ENCODE measurements around the gene CDC14A. TPM values are rescaled to one million over a fixed set of nuclear protein-coding genes. Genes with fewer than 3 reads are reported as not detected.
"Not testable (repeated sequence)": the region's sequence is repeated elsewhere in the genome, so short reads cannot be mapped to it uniquely, and the experiment has no call there.

CDC14A gene
- total RNA-seq, 1 donor from 2014 or later: 6.8 TPM

DNA sequence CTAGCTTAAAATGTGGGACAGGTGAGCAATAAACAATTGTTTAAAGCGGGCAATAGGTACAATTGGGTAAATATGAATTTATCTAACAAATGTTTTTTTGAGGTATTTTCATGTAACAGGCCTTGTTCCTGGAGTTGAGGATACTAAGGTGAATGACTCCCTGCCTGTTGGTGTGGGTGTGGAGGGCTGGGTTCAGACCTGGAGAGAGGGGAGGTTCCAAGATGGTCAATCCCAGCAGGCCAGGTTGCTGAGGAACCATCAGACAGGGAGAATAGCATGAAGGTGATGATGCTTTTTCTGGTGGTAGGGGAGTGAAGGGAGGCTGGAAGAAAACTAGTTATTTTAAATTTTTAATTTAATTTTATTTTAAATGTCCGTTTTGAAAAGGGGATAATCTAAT, 46.3 kb downstream of the CDC14A start:
- no peak for DNase-seq (ENCODE audit: low spot score)

DNA sequence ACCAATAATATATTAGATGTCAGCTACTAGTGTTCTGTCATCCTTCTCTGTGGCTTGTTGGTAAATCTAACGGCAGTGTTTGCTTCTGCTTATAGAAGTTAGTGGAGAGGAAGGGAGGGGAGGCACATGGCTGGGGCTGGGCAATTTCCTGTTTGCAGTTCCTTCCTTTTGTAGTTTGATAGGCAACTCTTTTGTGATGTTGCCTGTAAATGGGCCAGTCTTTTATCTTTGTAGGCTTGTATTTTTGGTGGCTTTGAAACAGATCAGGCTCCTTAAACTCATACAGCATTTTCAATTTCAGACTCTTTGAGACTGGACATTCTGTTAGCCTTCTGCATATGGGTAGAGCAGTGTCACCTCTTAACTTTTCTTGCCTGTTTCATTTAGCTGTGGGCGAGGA, 48.1 kb downstream of the CDC14A start:
- no peak for DNase-seq (ENCODE audit: low spot score)

DNA sequence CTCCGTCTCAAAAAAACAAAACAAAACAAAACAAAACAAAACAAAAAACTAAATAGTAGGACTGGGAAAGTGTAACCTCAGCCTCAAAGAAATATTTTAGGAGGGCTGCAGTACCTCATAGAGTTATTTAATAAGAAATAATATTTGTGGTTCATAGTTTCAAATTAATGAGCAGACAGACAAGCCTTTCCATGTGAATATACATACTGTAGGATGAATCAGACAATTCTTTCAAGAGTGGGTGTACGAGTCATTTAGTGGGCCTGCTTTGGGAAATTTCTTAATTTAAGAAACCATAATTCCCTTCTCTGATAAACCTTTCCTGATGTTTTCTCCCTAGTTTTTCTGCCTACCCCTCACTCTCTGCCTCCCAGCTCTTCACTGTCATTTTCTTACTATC, 52.5 kb downstream of the CDC14A start:
- DNase-seq (ENCODE audit: low spot score): no peak

DNA sequence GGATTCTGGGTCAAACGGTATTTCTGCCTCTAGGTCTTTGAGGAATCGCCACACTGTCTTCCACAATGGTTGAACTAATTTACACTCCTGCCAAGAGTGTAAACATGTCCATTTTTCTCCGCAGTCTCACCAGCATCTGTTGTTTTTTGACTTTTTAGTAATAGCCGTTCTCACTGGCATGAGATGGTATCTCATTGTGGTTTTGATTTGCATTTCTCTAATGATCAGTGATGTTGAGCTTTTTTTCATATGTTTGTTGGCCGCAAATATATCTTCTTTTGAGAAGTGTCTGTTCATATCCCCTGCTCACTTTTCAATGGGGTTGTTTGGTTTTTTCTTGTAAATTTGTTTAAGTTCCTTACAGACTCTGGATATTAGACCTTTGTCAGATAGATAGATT, 53.6 kb downstream of the CDC14A start:
- not testable (repeated sequence) for DNase-seq (ENCODE audit: low spot score)

DNA sequence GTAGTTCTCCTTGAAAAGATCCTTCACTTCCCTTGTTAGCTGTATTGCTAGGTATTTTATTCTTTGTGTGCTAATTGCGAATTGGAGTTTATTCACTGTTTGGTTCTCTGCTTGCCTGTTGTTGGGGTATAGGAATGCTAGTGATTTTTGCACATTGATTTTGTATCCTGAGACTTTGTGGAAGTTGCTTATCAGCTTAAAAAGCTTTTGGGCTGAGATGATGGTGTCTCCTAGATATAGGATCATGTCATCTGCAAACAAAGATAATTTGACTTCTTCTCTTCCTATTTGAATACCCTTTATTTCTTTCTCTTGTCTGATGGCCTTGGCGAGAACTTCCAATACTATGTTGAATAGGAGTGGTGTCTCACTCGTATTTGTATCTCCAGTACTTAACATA, 55.1 kb downstream of the CDC14A start:
- DNase-seq (ENCODE audit: low spot score): not testable (repeated sequence)

DNA sequence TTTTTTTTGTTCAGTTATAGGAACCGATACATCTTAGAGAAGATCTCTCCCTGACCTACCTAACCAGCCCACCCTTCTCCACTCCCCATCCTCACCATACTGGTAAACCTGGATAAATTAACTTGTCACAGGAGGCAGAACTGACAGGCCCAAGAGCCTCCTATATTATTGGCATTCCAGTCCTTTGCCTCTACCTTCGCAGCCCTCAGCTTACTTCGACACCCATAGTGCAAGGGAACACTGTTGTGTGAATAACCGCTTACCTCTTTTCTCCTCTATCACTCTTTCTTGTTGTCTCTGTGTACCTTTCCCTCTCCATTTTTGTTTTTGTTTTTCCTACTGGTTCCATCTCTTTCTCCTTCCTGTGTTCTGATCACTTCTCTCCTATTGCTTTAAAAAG, 58.7 kb downstream of the CDC14A start:
- DNase-seq (ENCODE audit: low spot score): no peak

DNA sequence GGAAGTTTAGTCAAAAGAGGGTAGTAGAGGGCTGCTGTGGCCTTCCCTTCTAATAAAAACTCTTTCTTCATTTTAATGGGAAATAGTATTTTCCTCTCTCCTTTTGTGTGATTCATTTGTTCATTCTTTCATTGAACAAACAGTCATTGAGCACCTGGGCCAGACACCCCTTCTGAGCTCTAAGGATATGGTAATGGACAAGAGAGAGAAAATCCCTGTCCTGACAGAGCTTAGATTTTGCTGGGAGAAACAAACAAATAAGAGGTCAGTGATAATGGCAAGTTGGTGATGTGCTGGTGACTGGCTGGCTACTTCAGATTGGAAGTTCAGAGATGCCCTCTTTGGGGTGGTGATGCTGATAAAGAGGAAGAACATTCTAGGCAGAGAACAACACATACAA, 59.3 kb downstream of the CDC14A start:
- no peak for DNase-seq (ENCODE audit: low spot score)

DNA sequence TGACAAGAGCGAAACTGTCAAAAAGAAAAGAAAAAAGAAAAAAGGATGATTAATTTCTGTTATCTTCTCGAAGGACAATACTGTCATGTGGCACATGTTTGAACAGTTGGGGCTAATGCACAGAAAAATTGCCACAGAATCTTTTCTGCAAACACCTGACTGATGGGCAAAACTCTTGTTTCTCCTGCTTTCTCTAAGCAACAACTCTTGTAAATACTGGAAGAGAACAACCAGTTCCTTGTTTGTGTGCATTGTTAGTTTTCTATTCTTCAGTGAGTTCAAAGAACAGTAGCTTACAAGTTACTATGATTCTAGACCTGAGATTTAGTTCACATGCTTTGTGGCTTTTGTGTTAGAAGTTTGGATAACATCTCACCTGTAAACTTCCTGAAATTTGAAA, 60.7 kb downstream of the CDC14A start:
- no peak for DNase-seq (ENCODE audit: low spot score)

DNA sequence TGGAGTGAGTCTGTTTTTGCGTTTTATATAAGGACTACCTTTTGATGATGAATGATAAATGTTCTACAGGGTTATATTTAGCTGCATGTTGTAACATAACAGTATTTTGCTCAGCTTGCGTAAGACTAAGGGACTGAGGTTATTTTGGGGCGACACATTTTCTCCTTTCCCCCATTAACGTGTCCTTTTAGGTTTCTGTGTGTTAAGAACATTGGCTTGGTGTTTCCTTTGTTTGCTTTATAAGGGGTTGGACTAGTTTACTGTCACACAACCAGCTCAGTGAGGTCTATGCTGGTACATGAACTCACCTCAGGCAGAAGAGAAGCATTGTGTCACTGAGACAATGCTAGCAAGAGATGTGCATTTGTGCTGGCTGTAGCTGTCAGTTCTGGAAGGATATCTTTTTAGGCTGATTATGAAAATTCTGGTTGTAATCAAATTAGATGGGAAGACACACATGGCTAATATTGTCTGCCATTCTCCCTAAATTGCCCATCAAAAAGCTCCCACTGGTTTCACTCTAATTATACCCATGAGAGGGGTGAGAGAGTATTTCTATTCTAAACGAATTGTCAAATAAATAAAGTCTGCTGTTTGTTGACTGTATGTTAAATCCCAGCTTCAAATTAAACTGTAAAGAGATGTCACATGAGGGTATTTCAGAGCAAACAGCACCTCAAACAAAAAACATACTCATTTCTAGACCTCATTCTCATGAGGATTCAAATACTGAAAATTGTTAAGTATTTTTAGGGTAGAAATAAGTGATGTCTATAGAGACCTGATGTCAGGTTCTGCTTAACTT, 62.6 kb downstream of the CDC14A start:
- DNase-seq (ENCODE audit: low spot score): no peak

DNA sequence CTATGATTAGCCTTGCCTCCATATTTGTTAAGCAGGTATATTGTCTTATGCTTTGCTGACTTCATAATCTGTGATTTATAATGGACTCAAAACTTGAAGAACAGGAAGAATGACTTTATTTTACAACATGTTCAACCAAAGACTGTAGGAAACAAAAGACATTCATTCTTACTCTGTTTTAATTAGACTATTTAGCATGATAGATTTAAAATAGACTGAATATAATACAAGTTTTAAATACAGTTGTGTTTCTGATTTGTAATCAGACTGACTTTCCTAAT, 63.1 kb downstream of the CDC14A start:
- DNase-seq (ENCODE audit: low spot score): no peak

DNA sequence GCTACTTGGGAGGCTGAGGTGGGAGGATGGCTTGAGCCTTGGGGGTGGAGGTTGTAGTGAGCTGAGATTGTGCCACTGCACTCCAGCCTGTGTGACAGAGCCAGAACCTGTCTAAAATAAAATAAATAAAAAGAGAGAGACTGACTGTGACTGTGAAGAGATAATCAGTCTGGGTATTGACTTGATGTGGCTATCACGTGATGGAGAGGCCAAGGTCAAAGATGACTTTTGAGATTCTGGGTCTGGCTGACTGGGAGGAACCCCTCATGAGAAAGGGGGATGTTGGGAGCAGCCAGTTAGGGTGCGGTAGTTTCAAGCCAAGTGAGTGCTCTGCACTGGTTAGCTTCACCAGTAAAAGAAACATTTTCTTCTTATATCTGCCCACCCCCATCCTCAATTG, 66.8 kb downstream of the CDC14A start:
- DNase-seq (ENCODE audit: low spot score): no peak

DNA sequence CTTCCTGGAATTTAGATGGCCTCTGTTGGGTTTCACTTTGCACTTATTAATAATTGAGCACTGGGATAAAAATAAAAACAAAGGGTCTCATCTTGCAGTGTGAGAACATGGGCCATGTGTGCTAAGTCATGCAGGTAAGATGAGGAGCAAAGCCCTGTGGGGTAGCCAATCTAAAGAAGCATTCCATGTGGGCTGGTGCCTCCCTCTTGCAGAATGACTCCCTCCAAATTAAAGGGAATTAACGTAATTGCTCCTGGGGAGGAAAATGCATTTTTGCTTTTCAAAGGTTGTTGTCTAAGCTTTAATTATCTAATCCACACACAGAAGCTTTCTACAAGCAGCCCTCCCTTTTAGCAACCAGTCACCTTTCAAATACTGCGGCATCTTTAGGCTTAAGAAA, 69.8 kb downstream of the CDC14A start:
- no peak for DNase-seq (ENCODE audit: low spot score)

DNA sequence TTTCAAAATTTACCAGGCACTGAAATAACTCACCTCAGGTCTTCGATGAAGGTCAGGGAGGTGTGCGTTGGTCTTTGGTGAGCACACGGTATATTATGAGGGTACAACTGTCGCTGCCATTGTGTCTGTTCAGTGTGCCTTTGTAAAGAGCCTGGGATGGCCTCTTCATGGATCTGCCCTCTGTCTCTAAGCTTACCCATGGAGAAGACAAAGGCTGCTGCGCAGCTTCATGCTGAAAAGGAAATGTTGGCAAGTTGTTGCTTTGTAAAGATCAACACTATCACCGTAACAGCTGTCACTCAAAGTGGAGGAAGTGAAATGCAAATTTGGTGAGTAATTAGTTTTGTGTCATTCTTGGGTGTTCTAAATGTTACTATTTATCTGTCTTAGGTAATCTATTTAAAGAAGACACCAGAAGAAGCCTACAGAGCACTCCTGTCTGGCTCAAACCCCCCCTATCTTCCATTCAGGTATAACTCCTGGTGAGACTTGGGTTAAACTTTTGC, 71.6 kb downstream of the CDC14A start:
- DNase-seq (ENCODE audit: low spot score): no peak

DNA sequence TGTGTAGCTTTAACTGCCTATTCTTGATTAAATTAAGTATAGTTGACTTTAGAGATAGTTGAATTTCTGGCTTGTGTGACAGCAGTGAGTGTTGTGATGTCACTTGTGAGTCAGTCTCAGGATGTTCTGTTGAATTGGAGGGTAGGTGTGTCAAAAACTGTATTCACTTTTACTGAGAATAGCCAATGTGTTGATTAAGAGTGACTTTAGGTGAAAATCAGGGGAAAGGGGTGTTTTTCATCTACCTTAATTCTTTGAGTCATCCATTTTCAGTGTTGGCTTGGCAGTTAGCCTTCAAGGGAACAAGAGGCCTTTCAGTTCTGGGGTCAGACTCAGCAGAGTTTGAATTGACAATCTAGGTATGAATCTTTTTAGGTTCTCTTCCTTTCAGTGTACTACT, 75.9 kb downstream of the CDC14A start:
- DNase-seq (ENCODE audit: low spot score): no peak

DNA sequence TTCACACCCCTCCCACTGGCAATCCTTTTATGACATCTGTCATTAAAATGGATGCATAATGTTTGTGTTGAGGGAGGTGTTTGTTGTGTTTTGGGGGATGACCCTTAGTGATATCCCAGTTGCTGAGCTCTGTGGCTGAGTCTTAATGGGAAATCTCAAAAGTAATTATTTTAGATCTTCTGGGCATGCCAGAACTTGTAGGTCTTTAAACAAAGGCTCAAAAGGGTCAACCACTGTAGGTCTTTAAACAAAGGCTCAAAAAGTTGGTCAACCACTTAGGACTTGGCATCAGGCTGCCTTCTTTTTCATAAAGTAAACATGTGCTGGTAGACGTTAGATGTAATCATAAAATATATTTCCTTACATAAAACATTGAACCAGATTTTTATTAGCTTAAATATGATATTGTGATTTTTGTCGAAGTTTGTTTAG, 78.0 kb downstream of the CDC14A start:
- DNase-seq (ENCODE audit: low spot score): no peak

DNA sequence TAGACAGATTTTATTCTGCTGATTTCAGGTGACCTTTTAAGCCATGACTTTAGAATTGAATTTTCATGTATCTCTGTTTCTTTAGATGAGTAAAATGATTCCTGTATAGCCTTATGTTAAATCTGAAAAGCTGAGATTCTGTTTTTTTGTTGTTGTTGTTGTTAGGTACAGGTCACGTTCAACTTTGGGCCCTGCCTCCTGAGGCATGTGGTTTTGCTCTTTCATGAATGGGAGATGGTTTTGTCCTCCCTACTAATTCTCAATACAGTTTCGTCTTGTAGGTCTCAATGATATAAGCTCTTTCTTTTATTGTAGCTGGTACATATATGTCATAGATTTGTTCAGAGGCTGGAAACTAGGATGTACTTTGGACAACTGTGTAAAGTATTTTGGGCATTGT, 79.6 kb downstream of the CDC14A start:
- DNase-seq (ENCODE audit: low spot score): no peak

DNA sequence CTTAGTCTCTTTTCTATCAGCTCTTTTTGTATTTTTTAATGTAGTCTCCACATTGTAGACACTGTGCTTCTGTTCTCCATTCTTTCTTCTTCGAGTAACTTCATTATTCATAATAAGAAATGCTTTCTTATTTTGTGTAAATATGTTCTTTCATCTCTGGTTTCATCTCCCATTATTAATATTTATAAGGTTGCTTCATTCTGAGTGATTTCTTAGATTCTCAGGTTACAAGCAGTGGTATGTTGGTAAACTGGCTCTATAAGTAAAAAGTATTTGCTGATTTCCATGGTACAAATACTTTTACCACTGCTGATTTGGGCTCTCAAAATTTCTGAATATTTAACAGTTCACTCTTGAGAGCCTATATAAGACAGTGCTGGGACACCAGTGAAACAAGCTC, 81.3 kb downstream of the CDC14A start:
- no peak for DNase-seq (ENCODE audit: low spot score)

DNA sequence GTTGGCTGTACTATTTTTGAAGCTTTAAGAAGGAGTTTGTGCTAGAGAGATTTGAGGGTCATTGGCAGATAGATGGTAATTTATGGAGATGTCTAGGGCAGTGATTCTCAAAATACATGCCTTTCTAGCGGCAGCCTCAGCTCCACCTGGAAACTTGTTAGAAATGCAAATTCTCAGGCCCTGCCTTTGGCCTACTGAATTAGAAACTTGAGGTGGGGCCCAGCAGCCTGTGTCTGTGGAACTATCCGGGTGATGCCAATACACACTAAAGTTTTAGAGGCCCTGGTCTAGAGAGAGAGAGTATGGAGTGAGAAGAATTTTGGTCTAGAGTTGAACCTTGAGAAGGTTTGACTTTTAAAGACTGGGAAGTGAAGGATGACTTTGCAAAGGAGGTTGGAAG, 82.5 kb downstream of the CDC14A start:
- no peak for DNase-seq (ENCODE audit: low spot score)

DNA sequence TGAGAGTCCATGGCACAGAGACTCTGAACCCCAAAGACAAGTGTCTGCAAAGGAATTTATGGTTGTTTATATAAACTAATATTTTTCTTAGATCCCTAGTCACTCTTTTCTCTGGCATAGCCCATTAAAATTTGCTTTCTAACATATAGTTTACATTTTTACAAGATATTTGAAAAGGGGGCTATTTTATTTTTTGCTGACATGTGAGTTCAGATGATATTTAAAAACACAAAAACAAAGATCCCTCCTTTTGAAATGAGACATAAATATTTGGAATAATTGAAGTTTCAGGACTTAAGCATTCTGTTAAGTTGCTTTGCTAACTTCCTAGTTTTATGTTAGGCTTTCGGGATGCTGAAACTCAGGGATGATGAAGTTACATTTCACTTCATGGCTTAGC, 86.1 kb downstream of the CDC14A start:
- no peak for DNase-seq (ENCODE audit: low spot score)

DNA sequence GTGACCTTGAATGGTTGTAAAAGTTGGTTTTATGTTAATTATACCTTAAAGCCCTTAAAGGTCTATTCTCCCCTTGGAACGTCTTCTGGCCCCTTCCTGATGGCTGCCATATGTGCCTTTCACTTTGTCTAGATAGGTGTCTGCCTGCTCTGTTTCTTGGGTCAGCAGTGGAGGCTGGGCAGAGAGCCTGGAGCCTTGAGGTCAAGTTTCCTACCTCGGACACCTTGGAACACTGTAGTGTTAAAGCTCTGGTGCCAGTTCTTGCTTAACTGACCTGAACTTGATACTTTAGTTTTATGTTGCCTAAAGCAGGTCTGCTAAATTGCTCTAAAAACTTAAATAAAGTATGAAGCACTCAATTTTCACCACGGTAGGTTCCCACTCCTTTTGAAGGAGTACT, 86.5 kb downstream of the CDC14A start:
- DNase-seq (ENCODE audit: low spot score): no peak

DNA sequence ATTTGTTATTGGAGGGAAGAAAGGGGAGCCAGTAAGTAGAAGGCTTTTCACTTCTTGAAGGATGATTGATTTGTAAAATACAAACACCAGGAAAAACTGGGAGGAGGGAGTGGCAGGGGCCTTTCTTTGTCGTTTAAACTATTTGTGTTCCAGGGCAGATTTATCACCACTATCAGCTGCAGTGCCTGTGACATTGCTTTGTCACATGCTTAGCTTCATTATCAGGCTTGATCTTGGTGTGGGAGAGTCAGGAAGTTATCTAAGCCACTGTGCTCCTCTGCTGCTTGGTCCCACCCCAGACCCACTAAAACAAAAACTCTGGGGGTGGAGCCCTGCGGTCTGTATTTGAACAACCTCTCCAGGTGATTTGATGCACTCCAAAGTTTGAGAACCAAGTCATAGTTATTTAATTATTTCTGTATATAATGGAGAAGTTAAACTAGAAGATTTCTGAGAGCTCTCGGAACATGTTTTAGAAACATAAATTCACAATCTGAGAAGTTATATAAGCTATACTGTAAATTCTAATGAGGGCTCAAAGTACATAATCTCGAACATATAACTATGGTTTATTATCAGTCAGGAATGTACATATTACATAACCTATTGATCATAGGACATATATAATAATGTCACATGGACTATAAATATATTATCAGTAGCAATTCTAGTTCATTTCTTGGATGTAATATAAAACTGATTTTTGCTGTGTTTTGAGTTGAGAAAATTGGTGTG, 87.9 kb downstream of the CDC14A start:
- no peak for DNase-seq (ENCODE audit: low spot score)

DNA sequence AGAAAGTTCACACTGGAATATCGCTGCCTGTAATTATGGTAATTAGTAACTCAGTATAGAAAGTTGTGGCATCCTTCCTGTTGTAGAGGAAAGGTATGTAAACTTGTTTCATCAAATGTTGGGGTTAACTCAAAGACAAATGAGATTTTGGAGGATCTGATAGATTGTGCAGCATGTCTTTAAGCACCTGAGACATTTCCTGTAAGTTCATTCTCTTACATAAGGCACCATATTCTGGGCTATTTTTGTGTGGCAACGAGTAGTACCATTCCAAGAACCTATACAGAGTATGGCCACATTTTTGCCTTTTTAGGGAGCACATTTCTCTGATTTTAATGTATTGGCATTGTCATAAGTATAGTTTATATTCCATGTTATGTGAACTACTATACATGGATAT, 88.8 kb downstream of the CDC14A start:
- DNase-seq (ENCODE audit: low spot score): no peak

DNA sequence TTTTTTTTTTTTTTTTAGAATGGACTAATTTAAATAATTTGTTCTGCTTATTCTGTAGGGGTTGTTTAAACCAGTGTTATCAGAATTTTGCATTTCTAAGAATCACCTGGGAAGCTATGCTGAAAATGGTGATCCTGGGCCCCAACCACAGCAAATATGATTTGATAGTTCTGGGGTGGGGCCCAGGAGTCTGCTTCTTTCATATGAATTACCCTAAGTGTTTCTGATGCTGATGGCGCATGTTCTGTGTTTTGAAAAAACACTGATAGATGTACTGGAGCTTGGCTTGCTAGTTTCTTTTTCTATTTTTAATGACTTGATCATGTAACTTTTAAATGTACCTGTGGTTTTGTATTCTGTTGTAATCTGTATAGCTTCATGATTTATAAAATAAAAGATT, 89.3 kb downstream of the CDC14A start:
- no peak for DNase-seq (ENCODE audit: low spot score)

Measured in mesenteric fat pad (tissue), 1 donor.